SU-DHL-6 (cell line): Measurements from ENCODE around the gene RBBP5.

ENCODE experiments used
- CTCF ChIP-seq: fragments of 200-600 bp; sonication (generic); IDR thresholded peaks from one replicate; pipeline ENCODE4 v1.5.1; 2017; ENCODE audit warnings: antibody characterized with exemption, mild to moderate bottlenecking, low read length, moderate library complexity; ENCODE audit not compliant: insufficient read depth, poor library complexity, severe bottlenecking
- EZH2phosphoT487 ChIP-seq: fragments of 200-600 bp; sonication (generic), shearing (Covaris generic); conservative IDR thresholded peaks from 2 replicates; pipeline ENCODE4 v1.6.1; 2018; ENCODE audit warnings: mild to moderate bottlenecking, antibody characterized with exemption, low read length, moderate library complexity, mixed read lengths

GRCh38 chr1:205060746-205061145 is 61.0 kb downstream of the RBBP5 start:
- TF ChIP-seq CTCF (no peak), EZH2phosphoT487 (no peak)
